PC-9 (cell line): ENCODE results near the gene SH3RF3. TPM values are rescaled to one million over a fixed set of nuclear protein-coding genes. Genes with fewer than 3 reads are reported as not detected.

Source experiments
- BruUV-seq: library from RNA; stranded (reverse); fragments of 400-500 nt; replicated peaks from 2 replicates; lab custom pipeline; 2021; lab: Mats Ljungman, UMichigan
- CTCF ChIA-PET: fragments of 300-600 bp; sonication (Branson Sonifier 250); formaldehyde crosslinking; loops from one replicate; lab custom pipeline; 2022; ENCODE audit warnings: antibody characterized with exemption; lab: Charles Lee
- POLR2A ChIA-PET: fragments of 300-600 bp; sonication (Branson Sonifier 250); formaldehyde crosslinking; loops from one replicate; lab custom pipeline; 2022; ENCODE audit warnings: antibody characterized with exemption; ENCODE audit not compliant: unreplicated experiment; lab: Charles Lee
- DNase-seq, 2 experiments: peaks; one replicate each; pipeline versions ENCODE4 v3.0.0 to v3.0.0-alpha.2; 2015 to 2022; ENCODE audit warnings: mixed read lengths in 1 of 2
- H2AFZ ChIP-seq: fragments of 200-600 bp; sonication (generic); 2 replicates; pipeline ENCODE4 v1.8.1; 2017; ENCODE audit warnings: antibody characterized with exemption
- H3F3A ChIP-seq: fragments of 200-600 bp; sonication (generic); 2 replicates; pipeline ENCODE4 v1.8.1; 2017; ENCODE audit warnings: antibody characterized with exemption, mild to moderate bottlenecking, low read depth; ENCODE audit not compliant: insufficient read depth
- H3K27ac ChIP-seq: fragments of 200-600 bp; sonication (generic); 2 replicates; pipeline ENCODE4 v1.6.1; 2016; ENCODE audit warnings: mixed run types
- H3K27me3 ChIP-seq: fragments of 200-600 bp; sonication (generic); 2 replicates; pipeline ENCODE4 v1.6.1; 2016; ENCODE audit warnings: low read depth, mixed run types; ENCODE audit not compliant: insufficient read depth
- H3K36me3 ChIP-seq: fragments of 200-600 bp; sonication (generic); 2 replicates; pipeline ENCODE4 v1.6.1; 2016; ENCODE audit warnings: low read depth, mixed run types
- H3K4me1 ChIP-seq: fragments of 200-600 bp; sonication (generic); replicated peaks from 2 replicates; pipeline ENCODE4 v1.6.1; 2016; ENCODE audit warnings: mixed run types; ENCODE audit not compliant: insufficient read depth
- H3K4me2 ChIP-seq: fragments of 200-600 bp; sonication (generic); 2 replicates; pipeline ENCODE4 v1.6.1; 2017; ENCODE audit warnings: mixed run types
- H3K4me3 ChIP-seq: fragments of 200-600 bp; sonication (generic); 2 replicates; pipeline ENCODE4 v1.6.1; 2016; ENCODE audit warnings: mixed run types
- H3K79me2 ChIP-seq: fragments of 200-600 bp; sonication (generic); 2 replicates; pipeline ENCODE4 v1.6.1; 2017; ENCODE audit warnings: low read depth, mixed run types
- H3K9me2 ChIP-seq: fragments of 200-600 bp; sonication (generic); 2 replicates; pipeline ENCODE4 v1.8.1; 2017; ENCODE audit warnings: mild to moderate bottlenecking; ENCODE audit not compliant: insufficient read depth
- H3K9me3 ChIP-seq: fragments of 200-600 bp; sonication (generic); 2 replicates; pipeline ENCODE4 v1.8.1; 2016; ENCODE audit warnings: low read depth; ENCODE audit not compliant: insufficient read depth
- H4K20me1 ChIP-seq: fragments of 200-600 bp; sonication (generic); 2 replicates; pipeline ENCODE4 v1.8.1; 2017; ENCODE audit not compliant: insufficient read depth
- EZH2 ChIP-seq: fragments of 200-600 bp; sonication (generic); IDR thresholded peaks from 2 replicates; pipeline ENCODE4 v1.8.0; 2017; ENCODE audit warnings: antibody characterized with exemption, low read depth
- intact Hi-C: fragments of 100-400 bp; cut with micrococcal nuclease; formaldehyde crosslinking; loops from one replicate; pipeline ENCODE4 v1.10.0; 2022; ENCODE audit not compliant: unreplicated experiment
- total RNA-seq: library from RNA; stranded (reverse); gene quantifications from 2 replicates; pipeline ENCODE4 v1.2.3, GENCODE V29; 2021
- TF ChIP-seq, protein P1 (sequence below): fragments of 200-600 bp; sonication (generic); conservative IDR thresholded peaks from 2 replicates; pipeline ENCODE4 v1.6.1; 2017; ENCODE audit warnings: mixed run types, antibody characterized with exemption, mild to moderate bottlenecking, moderate library complexity

Gene SH3RF3
- total RNA-seq, 1 experiment from 2014 or later = 6.1 TPM

DNA sequence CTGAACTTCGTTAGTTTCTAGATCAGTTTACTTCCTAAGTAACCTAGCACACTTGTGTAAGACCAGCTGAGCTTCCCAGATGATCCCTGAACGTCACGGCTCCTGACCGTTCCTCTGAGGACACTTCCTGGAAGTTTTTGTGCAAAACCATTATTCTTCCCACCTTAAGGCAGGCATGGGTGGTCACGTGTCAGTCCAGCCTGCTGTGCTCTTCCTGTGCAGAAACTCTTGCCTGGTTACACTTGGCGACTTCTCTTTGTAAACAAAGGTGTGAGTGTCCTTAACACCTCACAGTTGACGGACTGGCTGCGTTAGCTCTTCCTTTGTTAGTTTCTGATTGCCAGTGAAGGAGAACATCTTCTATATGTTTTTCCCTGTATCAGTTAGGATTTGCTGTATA, 118.3 kb downstream of the SH3RF3 start:
- Histone ChIP-seq H3K9me2 (no peaks in the 10 kb centered on the region), H3K9me3 (no peaks in the 10 kb centered on the region), H4K20me1 (no peaks in the 10 kb centered on the region), H3K4me2 (no peak overlapping the region), H3K36me3 (no peaks in the 10 kb centered on the region), H3K79me2 (peaks cover 34% of the 10 kb centered on the region), H2AFZ (no peak overlapping the region), H3K4me3 (no peak overlapping the region), H3K4me1 (peaks cover 40% of the 10 kb centered on the region), H3K27ac (no peak overlapping the region), H3F3A (peaks cover 22% of the 10 kb centered on the region; the same call in 1 of the 2 replicates), H3K27me3 (no peaks in the 10 kb centered on the region)
- TF ChIP-seq, protein P1, sequence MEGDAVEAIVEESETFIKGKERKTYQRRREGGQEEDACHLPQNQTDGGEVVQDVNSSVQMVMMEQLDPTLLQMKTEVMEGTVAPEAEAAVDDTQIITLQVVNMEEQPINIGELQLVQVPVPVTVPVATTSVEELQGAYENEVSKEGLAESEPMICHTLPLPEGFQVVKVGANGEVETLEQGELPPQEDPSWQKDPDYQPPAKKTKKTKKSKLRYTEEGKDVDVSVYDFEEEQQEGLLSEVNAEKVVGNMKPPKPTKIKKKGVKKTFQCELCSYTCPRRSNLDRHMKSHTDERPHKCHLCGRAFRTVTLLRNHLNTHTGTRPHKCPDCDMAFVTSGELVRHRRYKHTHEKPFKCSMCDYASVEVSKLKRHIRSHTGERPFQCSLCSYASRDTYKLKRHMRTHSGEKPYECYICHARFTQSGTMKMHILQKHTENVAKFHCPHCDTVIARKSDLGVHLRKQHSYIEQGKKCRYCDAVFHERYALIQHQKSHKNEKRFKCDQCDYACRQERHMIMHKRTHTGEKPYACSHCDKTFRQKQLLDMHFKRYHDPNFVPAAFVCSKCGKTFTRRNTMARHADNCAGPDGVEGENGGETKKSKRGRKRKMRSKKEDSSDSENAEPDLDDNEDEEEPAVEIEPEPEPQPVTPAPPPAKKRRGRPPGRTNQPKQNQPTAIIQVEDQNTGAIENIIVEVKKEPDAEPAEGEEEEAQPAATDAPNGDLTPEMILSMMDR = no peak
- TF ChIP-seq EZH2 = no peak
- ChIA-PET CTCF (no interaction called here), POLR2A (interaction anchor here (0.6 kb wide), 3 partner anchors 23 to 76 kb away, joined by 3 read pairs; no protein-coding TSS in a partner anchor)
- no TSS peak for BruUV-seq
- intact Hi-C loops = no loop called here
- no peak for DNase-seq

DNA sequence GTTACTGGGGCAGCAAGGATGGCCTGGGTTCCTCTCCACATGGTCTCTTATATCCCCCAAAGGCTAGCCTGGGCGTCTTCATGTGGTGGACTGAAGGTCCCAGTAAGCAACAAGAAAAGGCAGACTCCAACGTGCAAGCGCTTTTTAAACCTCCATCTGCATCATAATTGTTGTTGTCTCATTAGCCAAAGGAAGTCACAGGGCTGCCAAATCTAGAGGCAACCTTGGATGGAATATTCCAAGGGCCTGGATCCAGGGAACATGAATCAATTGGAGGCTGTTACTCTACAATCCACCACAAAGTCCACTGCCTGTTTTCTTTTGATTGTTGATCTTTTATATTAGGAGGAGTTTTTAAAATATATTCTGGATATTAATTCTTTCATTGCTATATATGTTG, 118.8 kb downstream of the SH3RF3 start:
- ChIA-PET CTCF (no interaction called here), POLR2A (interaction anchor here (0.6 kb wide), 1 partner anchor 37 kb away, joined by 3 read pairs; no protein-coding TSS in a partner anchor)
- Histone ChIP-seq H3K36me3 (no peaks in the 10 kb centered on the region), H2AFZ (no peak overlapping the region), H3K79me2 (peaks cover 32% of the 10 kb centered on the region), H3K9me2 (no peaks in the 10 kb centered on the region), H3K4me1 (peaks cover 35% of the 10 kb centered on the region), H3F3A (peaks cover 17% of the 10 kb centered on the region; the same call in 1 of the 2 replicates), H3K27me3 (no peaks in the 10 kb centered on the region), H3K4me2 (no peak overlapping the region), H4K20me1 (no peaks in the 10 kb centered on the region), H3K4me3 (no peak overlapping the region), H3K27ac (no peak overlapping the region), H3K9me3 (no peaks in the 10 kb centered on the region)
- no peak for TF ChIP-seq EZH2
- TF ChIP-seq, protein P1 = no peak
- BruUV-seq = no TSS peak
- no peak for DNase-seq
- intact Hi-C loops = no loop called here

DNA sequence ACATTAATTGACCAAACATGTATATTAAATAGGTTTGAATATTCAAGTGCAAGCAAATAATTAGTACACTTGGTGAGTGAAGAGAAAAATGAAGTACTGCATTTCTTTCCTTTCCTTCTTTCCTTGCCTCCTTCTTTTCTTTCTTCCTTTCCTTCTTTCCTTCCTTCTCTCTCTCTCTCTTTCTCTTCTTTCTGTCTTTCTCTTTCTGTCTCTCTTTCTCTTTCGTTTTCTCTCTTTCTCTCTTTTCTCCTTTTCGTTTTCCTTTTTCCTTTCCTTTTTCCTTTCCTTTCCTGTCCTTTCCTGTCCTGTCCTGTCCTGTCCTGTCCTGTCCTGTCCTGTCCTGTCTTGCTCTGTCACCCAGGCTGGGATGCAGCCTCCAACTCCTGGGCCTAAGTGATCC, 119.6 kb downstream of the SH3RF3 start:
- Histone ChIP-seq H3K79me2 (peaks cover 27% of the 10 kb centered on the region), H3K27me3 (no peaks in the 10 kb centered on the region), H4K20me1 (no peaks in the 10 kb centered on the region), H3K4me2 (no peak overlapping the region), H3K9me2 (no peaks in the 10 kb centered on the region), H3K36me3 (no peaks in the 10 kb centered on the region), H2AFZ (no peak overlapping the region), H3F3A (peaks cover 9% of the 10 kb centered on the region; the same call in 1 of the 2 replicates), H3K4me1 (peaks cover 28% of the 10 kb centered on the region), H3K4me3 (no peak overlapping the region), H3K27ac (no peak overlapping the region), H3K9me3 (no peaks in the 10 kb centered on the region)
- no peak for DNase-seq
- intact Hi-C loops = no loop called here
- ChIA-PET CTCF (no interaction called here), POLR2A (no interaction called here)
- TF ChIP-seq EZH2 = no peak
- TF ChIP-seq, protein P1 = no peak
- BruUV-seq = no TSS peak
